ENCODE measurements around the gene TUB.

- TF ChIP-seq EZH2 (optimal IDR thresholded peaks at IDR 0.05; ENCODE audit: low read depth, low read length) (no peak), EZH2phosphoT487 (IDR thresholded peaks at IDR 0.05; ENCODE audit: low read length) (no peak)
- TF ChIP-seq, protein P1, sequence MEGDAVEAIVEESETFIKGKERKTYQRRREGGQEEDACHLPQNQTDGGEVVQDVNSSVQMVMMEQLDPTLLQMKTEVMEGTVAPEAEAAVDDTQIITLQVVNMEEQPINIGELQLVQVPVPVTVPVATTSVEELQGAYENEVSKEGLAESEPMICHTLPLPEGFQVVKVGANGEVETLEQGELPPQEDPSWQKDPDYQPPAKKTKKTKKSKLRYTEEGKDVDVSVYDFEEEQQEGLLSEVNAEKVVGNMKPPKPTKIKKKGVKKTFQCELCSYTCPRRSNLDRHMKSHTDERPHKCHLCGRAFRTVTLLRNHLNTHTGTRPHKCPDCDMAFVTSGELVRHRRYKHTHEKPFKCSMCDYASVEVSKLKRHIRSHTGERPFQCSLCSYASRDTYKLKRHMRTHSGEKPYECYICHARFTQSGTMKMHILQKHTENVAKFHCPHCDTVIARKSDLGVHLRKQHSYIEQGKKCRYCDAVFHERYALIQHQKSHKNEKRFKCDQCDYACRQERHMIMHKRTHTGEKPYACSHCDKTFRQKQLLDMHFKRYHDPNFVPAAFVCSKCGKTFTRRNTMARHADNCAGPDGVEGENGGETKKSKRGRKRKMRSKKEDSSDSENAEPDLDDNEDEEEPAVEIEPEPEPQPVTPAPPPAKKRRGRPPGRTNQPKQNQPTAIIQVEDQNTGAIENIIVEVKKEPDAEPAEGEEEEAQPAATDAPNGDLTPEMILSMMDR (IDR thresholded peaks at IDR 0.05; ENCODE audit: low read length) = no peak
These were observed 21.4 kb downstream of the TUB start for GRCh38 chr11:8102296-8102915.

All from MM.1S (cell line).